Mesenteric fat pad (tissue), 1 donor: ENCODE results near the gene TGFA. TPM values are rescaled to one million over a fixed set of nuclear protein-coding genes. Genes with fewer than 3 reads are reported as not detected.

Experiments
- DNase-seq: peaks from one replicate; pipeline ENCODE4 v3.0.0-alpha.2; 2020; ENCODE audit warnings: low spot score
- total RNA-seq: library from RNA; stranded (reverse); fragmentation: NEBNext Ultra II Directional; extraction: Animal tissue kit (Norgen Biotek cat#: 25700); gene quantifications from one replicate; pipeline ENCODE4 v1.2.1, GENCODE V29; 2021
- donor health status: DM: yes; HTN: yes; CAD: no.

TGFA gene
- total RNA-seq, 1 donor from 2014 or later, result 2.2 TPM

GRCh38 chr2:70523996-70524965 lies 29.3 kb downstream of the TGFA start:
- DNase-seq, result no peak

- no peak for DNase-seq
Observed at GRCh38 chr2:70523672-70523995, 30.0 kb downstream of the TGFA start.

GRCh38 chr2:70522627-70523026 lies 31.0 kb downstream of the TGFA start:
- DNase-seq, result no peak

GRCh38 chr2:70520825-70521224 lies 32.8 kb downstream of the TGFA start:
- no peak for DNase-seq

GRCh38 chr2:70519453-70519852 lies 34.2 kb downstream of the TGFA start:
- no peak for DNase-seq

GRCh38 chr2:70518557-70518956 lies 35.1 kb downstream of the TGFA start:
- DNase-seq, result no peak

GRCh38 chr2:70517804-70518203 lies 35.8 kb downstream of the TGFA start:
- no peak for DNase-seq

GRCh38 chr2:70516596-70516995 lies 37.0 kb downstream of the TGFA start:
- DNase-seq, result no peak

GRCh38 chr2:70515938-70516337 lies 37.7 kb downstream of the TGFA start:
- no peak for DNase-seq

GRCh38 chr2:70514612-70515055 lies 39.0 kb downstream of the TGFA start:
- no peak for DNase-seq

- no peak for DNase-seq
Observed at GRCh38 chr2:70513738-70514137, 39.9 kb downstream of the TGFA start.

GRCh38 chr2:70511971-70512729 lies 41.5 kb downstream of the TGFA start:
- DNase-seq, result no peak

GRCh38 chr2:70510313-70510712 lies 43.3 kb downstream of the TGFA start:
- no peak for DNase-seq

- DNase-seq, result no peak
Observed at GRCh38 chr2:70509565-70509964, 44.1 kb downstream of the TGFA start.

GRCh38 chr2:70508711-70509462 lies 44.7 kb downstream of the TGFA start:
- DNase-seq, result no peak

GRCh38 chr2:70505613-70506391 lies 47.8 kb downstream of the TGFA start:
- no peak for DNase-seq

- DNase-seq, result no peak
Observed at GRCh38 chr2:70504750-70505149, 48.9 kb downstream of the TGFA start.

GRCh38 chr2:70503896-70504295 lies 49.7 kb downstream of the TGFA start:
- DNase-seq, result no peak

GRCh38 chr2:70501728-70502127 lies 51.9 kb downstream of the TGFA start:
- DNase-seq, result no peak

GRCh38 chr2:70501215-70501614 lies 52.4 kb downstream of the TGFA start:
- no peak for DNase-seq

- DNase-seq, result no peak
Observed at GRCh38 chr2:70499253-70499652, 54.4 kb downstream of the TGFA start.
